ENCODE data around the gene WNT4. TPM values are rescaled to one million over a fixed set of nuclear protein-coding genes. Genes with fewer than 3 reads are reported as not detected.

WNT4 gene
- total RNA-seq, 4 donors from 2014 or later: under 0.01 TPM; not detected in 3

- TF ChIP-seq CTCF (IDR thresholded peaks at IDR 0.05; ENCODE audit: low read depth): no peak
These were observed 65.2 kb downstream of the WNT4 start for GRCh38 chr1:22077728-22078127.

- no peak for TF ChIP-seq CTCF (IDR thresholded peaks at IDR 0.05; ENCODE audit: low read depth)
These were observed 66.6 kb downstream of the WNT4 start for GRCh38 chr1:22076346-22076745.

GRCh38 chr1:22075718-22076117, 67.2 kb downstream of the WNT4 start:
- TF ChIP-seq CTCF (IDR thresholded peaks at IDR 0.05; ENCODE audit: low read depth): no peak

GRCh38 chr1:22074803-22075202, 68.1 kb downstream of the WNT4 start:
- no peak for TF ChIP-seq CTCF (IDR thresholded peaks at IDR 0.05; ENCODE audit: low read depth)

- TF ChIP-seq CTCF (IDR thresholded peaks at IDR 0.05; ENCODE audit: low read depth): no peak
These were observed 71.4 kb downstream of the WNT4 start for GRCh38 chr1:22071511-22071910.

Other genes with a start within 250 kb of the WNT4 start
- 100 to 1,000 TPM in 3 of 4 donors, 10 to 100 TPM in 1; 90.5 to 556 (median 207) TPM for gene HSPG2, start 205.8 kb downstream of the WNT4 start, total RNA-seq
- not detected for gene CELA3B, start 166.1 kb downstream of the WNT4 start, total RNA-seq
- gene CELA3A, start 141.4 kb downstream of the WNT4 start, total RNA-seq: not detected
- 100 to 1,000 TPM; 153 to 332 (median 228) TPM for gene CDC42, start 90.4 kb downstream of the WNT4 start, total RNA-seq